ENCODE data around the gene PUM2. TPM values are rescaled to one million over a fixed set of nuclear protein-coding genes. Genes with fewer than 3 reads are reported as not detected.

PUM2 gene
- total RNA-seq (10 to 100 TPM; 51.5 to 61.0 TPM), polyA plus RNA-seq (10 to 100 TPM; 18.5 to 18.8 TPM)

GRCh38 chr2:20350753-20351554 is at the start of gene PUM2:
TSS of gene PUM2 (minus strand) at chr2:20350844. CDS start at chr2:20327360, 23,484 bp downstream.
- Histone ChIP-seq H3K9me3 (ENCODE audit: control insufficient read depth in 4 of 4, low read length in 3 of 4) (no peaks in the 10 kb centered on the region), H3K4me1 (ENCODE audit: control insufficient read depth in 4 of 4, insufficient read depth in 4 of 4, low read length in 3 of 4) (peaks cover 7 to 49% (median 31%) of the 10 kb centered on the region in 4 donors), H3K27me3 (ENCODE audit: control insufficient read depth in 4 of 4, insufficient read depth in 4 of 4, low read length in 3 of 4) (no peaks in the 10 kb centered on the region), H3K4me3 (ENCODE audit: low read depth in 1 of 3, low read length in 3 of 3) (peak within 1 kb of the TSS; percentile 90 to 99 (median 95)), H3K9ac (ENCODE audit: low read depth in 1 of 2, low read length in 2 of 2) (peak within 1 kb of the TSS; percentile 88 to 96), H3K36me3 (ENCODE audit: control insufficient read depth in 4 of 4, insufficient read depth in 3 of 4, low read depth in 1 of 4, low read length in 3 of 4) (peaks cover 0 to 4% (median 0%) of the 10 kb centered on the region in 4 donors), H3K27ac (ENCODE audit: low read depth in 1 of 2, low read length in 2 of 2) (peak within 1 kb of the TSS; percentile 94 to 98)
- peak; percentile 42 for TF ChIP-seq TAF1 (conservative IDR thresholded peaks at IDR 0.05)
- TF ChIP-seq RAD21 (IDR thresholded peaks at IDR 0.05) = no peak
- TF ChIP-seq YY1 (IDR thresholded peaks at IDR 0.05) = peak; percentile 56
- peak; percentile 12 for TF ChIP-seq SP1 (IDR thresholded peaks at IDR 0.05)
- TF ChIP-seq, protein P1, sequence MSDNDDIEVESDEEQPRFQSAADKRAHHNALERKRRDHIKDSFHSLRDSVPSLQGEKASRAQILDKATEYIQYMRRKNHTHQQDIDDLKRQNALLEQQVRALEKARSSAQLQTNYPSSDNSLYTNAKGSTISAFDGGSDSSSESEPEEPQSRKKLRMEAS (IDR thresholded peaks at IDR 0.05) = no peak
- TF ChIP-seq RXRA (IDR thresholded peaks at IDR 0.05) = no peak
- peak in 1 of 2 donors; percentile 63 for TF ChIP-seq EGR1 (IDR thresholded peaks at IDR 0.05; ENCODE audit: low read depth in 2 of 2)
- WGBS = 1% methylated on average over 67 of the region's 70 CpGs
- peak; percentile 93 for DNase-seq (ENCODE audit: low spot score)

DNA sequence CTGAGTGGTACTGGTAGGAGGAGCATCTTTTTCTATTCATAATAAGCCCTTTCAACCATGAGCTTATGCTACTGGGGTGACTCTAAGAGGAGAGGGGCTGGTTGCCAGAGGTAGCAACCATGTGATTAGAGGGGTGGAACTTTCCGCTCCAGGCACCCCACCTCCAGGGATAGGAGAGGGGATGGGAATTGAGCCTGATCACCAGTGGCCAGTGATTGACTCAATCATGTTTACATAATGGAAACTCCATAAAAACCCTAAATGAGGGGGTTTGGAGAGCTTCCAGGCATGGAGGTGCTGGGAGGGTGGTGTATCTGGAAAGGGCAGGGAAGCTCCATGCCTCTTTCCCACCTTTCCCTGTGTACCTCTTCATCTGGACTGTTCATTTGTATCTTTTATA is 49.7 kb upstream of the PUM2 start:
- Histone ChIP-seq H3K4me3 (ENCODE audit: low read depth in 1 of 3, low read length in 3 of 3) (no peak overlapping the region), H3K9me3 (ENCODE audit: control insufficient read depth in 4 of 4, low read length in 3 of 4) (no peaks in the 10 kb centered on the region), H3K27me3 (ENCODE audit: control insufficient read depth in 4 of 4, insufficient read depth in 4 of 4, low read length in 3 of 4) (no peaks in the 10 kb centered on the region), H3K4me1 (ENCODE audit: control insufficient read depth in 4 of 4, insufficient read depth in 4 of 4, low read length in 3 of 4) (peaks cover 0 to 4% (median 0%) of the 10 kb centered on the region in 4 donors), H3K36me3 (ENCODE audit: control insufficient read depth in 4 of 4, insufficient read depth in 3 of 4, low read depth in 1 of 4, low read length in 3 of 4) (no peaks in the 10 kb centered on the region), H3K27ac (ENCODE audit: low read depth in 1 of 2, low read length in 2 of 2) (no peak overlapping the region), H3K9ac (ENCODE audit: low read depth in 1 of 2, low read length in 2 of 2) (no peak overlapping the region)
- DNase-seq (ENCODE audit: low spot score) = no peak
- TF ChIP-seq FOXA2 (IDR thresholded peaks at IDR 0.05) = peak; percentile 50
- no peak for TF ChIP-seq YY1 (IDR thresholded peaks at IDR 0.05)
- TF ChIP-seq, protein P2, sequence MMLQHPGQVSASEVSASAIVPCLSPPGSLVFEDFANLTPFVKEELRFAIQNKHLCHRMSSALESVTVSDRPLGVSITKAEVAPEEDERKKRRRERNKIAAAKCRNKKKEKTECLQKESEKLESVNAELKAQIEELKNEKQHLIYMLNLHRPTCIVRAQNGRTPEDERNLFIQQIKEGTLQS (IDR thresholded peaks at IDR 0.05) = no peak
- no peak for TF ChIP-seq FOXA1 (IDR thresholded peaks at IDR 0.05)
- no peak for TF ChIP-seq CTCF (IDR thresholded peaks at IDR 0.05; ENCODE audit: low read depth, low read length, missing input control)
- TF ChIP-seq HNF4A (conservative IDR thresholded peaks at IDR 0.05) = no peak
- TF ChIP-seq REST (IDR thresholded peaks at IDR 0.05) = no peak
- 95% methylated on average over 1 of the region's 1 CpG for WGBS

Data from liver (tissue), 9 donors.